GDM1 (cell line): ENCODE results near the gene PHACTR1.
"Not testable (repeated sequence)": the region's sequence is repeated elsewhere in the genome, so short reads cannot be mapped to it uniquely, and the experiment has no call there.

Source experiments
- DNase-seq: peaks from one replicate; lab custom pipeline; 2025; lab: John Stamatoyannopoulos, UW

Gene PHACTR1

GRCh38 chr6:12903246-12903645 lies 186.7 kb downstream of the PHACTR1 start:
- no peak for DNase-seq

- no peak for DNase-seq
Observed at GRCh38 chr6:12909833-12910232, 193.3 kb downstream of the PHACTR1 start.

GRCh38 chr6:12911427-12911826 lies 194.9 kb downstream of the PHACTR1 start:
- DNase-seq: peak; percentile 35

- no peak for DNase-seq
Observed at GRCh38 chr6:12913201-12913600, 196.6 kb downstream of the PHACTR1 start.

GRCh38 chr6:12916006-12916405 lies 199.4 kb downstream of the PHACTR1 start:
- DNase-seq: no peak

- DNase-seq: no peak
Observed at GRCh38 chr6:12916420-12917136, 200.0 kb downstream of the PHACTR1 start.

- no peak for DNase-seq
Observed at GRCh38 chr6:12921467-12921866, 204.9 kb downstream of the PHACTR1 start.

- DNase-seq: no peak
Observed at GRCh38 chr6:12923644-12924235, 207.2 kb downstream of the PHACTR1 start.

- DNase-seq: no peak
Observed at GRCh38 chr6:12924911-12925310, 208.3 kb downstream of the PHACTR1 start.

GRCh38 chr6:12927746-12928145 lies 211.2 kb downstream of the PHACTR1 start:
- no peak for DNase-seq

GRCh38 chr6:12929678-12930077 lies 213.1 kb downstream of the PHACTR1 start:
- DNase-seq: no peak

GRCh38 chr6:12931639-12932038 lies 215.1 kb downstream of the PHACTR1 start:
- DNase-seq: no peak

GRCh38 chr6:12935637-12936036 lies 219.1 kb downstream of the PHACTR1 start:
- no peak for DNase-seq

GRCh38 chr6:12937971-12938370 lies 221.4 kb downstream of the PHACTR1 start:
- DNase-seq: no peak

- DNase-seq: no peak
Observed at GRCh38 chr6:12939314-12939713, 222.7 kb downstream of the PHACTR1 start.

- DNase-seq: no peak
Observed at GRCh38 chr6:12941422-12941821, 224.9 kb downstream of the PHACTR1 start.

GRCh38 chr6:12943549-12943948 lies 227.0 kb downstream of the PHACTR1 start:
- no peak for DNase-seq

- DNase-seq: no peak
Observed at GRCh38 chr6:12944001-12944400, 227.4 kb downstream of the PHACTR1 start.

GRCh38 chr6:12944528-12944927 lies 228.0 kb downstream of the PHACTR1 start:
- not testable (repeated sequence) for DNase-seq

- no peak for DNase-seq
Observed at GRCh38 chr6:12947151-12947871, 230.7 kb downstream of the PHACTR1 start.

- DNase-seq: no peak
Observed at GRCh38 chr6:12947967-12948366, 231.4 kb downstream of the PHACTR1 start.

GRCh38 chr6:12950976-12951375 lies 234.4 kb downstream of the PHACTR1 start:
- DNase-seq: no peak

GRCh38 chr6:12951415-12951814 lies 234.8 kb downstream of the PHACTR1 start:
- DNase-seq: no peak
